Skin epidermis (tissue), 12 donors: ENCODE measurements around the gene CARS1.

Experiments
- H3K27ac ChIP-seq, 21 experiments: fragments of 200-600 bp; sonication (generic) in 11 of 21; one replicate each; pipeline ENCODE4 v1.5.0; 2020; ENCODE audit warnings: mild to moderate bottlenecking in 3 of 21, inconsistent platforms in 2 of 21, moderate library complexity in 2 of 21
- H3K4me3 ChIP-seq, 7 experiments: fragments of 200-600 bp; sonication (generic) in 2 of 7; one replicate each; pipeline ENCODE4 v1.5.0; 2020; ENCODE audit warnings: inconsistent platforms in 2 of 7, mild to moderate bottlenecking in 2 of 7, moderate library complexity in 1 of 7

The CARS1 gene

DNA sequence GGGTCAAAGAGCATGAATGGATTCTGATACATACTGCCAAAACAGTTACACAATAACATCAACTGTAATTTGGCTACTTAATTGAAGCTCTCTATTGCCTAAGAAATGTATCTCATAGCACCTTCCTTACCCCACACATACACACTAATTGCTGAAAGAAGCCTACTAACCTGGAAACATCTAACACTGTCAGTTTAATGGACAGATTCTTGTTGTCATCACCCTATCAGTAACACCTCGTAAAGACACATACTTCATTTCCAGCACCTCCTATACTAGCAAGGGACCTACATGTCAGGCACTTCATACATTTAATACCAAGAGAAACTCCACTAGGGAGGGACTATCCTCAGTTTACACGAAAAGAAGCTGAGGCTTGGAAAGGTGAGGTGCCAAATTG is 75.0 kb downstream of the CARS1 start:
- Histone ChIP-seq H3K27ac (peak overlapping the region in 1 of 21 experiments; percentile 25), H3K4me3 (no peak overlapping the region)

DNA sequence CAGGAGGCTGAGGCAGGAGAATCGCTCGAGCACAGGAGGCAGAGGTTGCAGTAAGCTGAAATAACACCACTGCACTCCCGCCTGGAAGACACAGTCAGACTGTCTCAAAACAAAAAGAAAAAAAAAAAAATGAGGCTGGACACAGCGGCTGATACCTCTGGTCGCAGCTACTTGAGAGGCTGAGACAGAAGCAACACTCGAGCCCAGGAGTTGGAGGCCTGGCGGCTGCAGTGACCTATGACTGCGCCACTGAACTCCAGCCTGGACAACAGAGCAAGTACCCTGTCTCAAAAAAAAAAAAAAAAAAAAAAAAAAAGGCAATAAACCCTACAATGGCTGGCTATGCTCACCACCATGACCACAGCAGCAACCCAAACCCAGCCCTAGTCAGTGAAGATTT is 76.1 kb downstream of the CARS1 start:
- Histone ChIP-seq H3K4me3 (no peak overlapping the region), H3K27ac (peak overlapping the region in 1 of 21 experiments; percentile 23)

DNA sequence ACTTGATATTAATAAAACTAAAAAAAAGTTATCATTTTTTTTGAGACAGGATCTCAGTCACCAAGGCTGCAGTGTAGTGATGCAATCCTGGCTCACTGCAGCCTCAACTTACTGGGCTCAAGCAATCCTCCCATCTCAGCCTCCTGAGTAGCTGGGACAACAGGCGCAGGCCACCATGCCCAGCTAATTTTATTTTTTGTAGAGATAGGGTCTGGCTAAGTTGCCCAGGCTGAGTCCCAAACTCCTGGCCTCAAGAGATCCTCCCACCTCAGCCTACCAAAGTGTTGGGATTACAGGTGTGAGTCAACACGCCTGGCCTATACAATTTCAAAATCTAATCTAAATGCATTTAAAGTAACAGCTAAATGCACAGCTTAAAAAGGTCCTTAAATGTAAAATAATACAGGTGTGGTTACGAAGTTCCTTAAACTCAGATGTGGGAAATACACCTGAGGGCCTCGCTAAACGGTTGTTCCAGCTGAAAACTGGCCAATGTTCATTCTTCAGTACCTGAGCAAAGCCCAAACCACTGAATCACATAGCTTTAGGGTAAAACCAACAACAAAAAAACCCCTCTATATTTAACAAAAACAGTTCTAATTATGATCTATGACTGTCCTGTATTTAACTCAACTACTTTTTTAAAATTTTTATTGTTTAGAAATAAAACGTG is 76.9 kb downstream of the CARS1 start:
- Histone ChIP-seq H3K27ac (no peak overlapping the region), H3K4me3 (no peak overlapping the region)

DNA sequence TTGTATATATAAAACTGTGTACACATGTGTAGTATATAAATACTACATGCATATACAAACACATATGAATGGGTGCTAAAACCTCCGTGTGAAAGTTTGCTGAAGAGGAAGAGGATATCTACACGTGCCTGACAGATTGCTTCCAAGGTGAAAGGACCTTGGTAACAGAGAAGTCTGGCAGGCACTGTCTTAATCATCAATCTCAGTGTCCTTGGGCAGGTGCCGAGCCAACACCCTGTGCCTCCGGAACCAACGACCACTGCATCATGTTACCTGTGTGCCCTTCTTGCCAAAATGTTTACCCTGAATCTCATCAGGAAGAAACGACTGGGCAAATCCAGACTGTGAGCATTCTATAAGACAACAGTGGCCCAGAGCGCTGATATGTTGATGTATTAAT is 80.1 kb downstream of the CARS1 start:
- Histone ChIP-seq H3K27ac (no peak overlapping the region), H3K4me3 (no peak overlapping the region)

DNA sequence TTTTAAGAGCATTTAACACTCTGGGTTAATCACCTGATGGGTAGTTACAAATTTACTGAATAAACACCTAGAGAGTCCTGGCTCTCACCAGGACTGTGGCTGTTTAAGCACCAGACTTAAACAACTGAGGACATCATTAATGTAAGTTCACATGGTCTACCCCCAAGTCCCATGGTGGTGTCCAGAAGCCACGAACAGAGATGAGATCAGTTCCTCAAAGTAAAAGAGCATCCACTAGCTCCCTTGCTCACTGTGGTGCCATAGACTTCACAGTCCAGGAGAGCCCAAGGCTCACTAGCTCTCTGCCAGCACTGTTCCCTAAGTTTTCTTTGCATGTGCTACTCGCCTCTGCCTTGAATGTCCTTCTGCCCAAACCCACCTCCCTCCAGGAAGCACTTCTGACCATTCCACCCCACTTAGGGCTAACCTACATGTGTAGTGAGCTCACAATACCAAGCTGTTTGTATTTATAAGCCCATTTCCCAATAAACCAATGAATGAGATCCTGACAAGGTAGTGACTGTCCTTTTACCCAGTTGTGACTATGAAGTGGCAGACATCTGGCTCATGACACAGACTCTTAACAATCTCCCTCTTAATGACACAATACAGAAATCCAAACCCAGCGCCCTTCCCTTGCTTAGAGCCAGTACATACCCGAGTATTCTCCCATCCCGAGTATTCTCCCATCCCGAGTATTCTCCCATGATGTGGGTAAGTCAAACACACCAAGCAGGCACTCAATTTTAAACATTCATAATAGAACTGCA is 80.7 kb downstream of the CARS1 start:
- H3K27ac ChIP-seq, result no peak overlapping the region
- no peak overlapping the region for H3K4me3 ChIP-seq

DNA sequence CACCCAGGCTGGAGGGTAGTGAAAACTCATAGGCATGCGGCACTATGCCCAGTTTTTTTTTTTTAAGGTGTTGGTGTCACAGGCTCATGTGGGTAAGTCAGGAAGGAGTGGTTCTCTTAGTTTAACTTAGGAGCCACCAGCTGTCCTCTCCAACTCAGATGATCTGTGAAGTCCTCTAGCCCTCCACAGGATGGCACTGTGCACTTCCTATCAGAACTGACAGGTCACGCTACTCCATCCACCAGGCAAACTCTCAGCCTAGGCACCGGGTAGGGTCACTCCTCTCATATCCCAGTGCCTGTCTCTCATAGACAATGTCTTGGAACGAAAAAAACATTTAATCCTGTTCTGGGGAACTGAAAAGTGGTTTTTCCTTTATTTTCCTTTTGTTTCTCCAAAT is 81.6 kb downstream of the CARS1 start:
- Histone ChIP-seq H3K27ac (no peak overlapping the region), H3K4me3 (no peak overlapping the region)

DNA sequence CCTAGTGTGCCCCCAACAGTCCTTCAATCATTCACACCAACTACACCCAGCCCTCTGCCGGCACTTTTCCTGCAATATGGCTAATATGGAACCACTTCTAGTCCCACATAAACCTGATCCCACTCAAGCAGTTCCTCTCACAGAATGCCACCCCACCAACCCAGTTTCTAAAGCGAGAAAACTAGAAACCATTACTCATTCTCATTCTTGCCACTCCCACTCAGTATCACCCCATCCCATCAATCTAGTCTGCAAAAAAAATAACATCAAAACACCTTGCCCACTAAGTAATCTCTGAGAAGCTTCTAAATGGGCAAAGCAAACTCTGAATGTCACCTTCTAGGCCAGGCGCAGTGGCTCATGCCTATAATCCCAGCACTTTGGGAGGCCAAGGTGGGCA is 83.0 kb downstream of the CARS1 start:
- Histone ChIP-seq H3K4me3 (no peak overlapping the region), H3K27ac (no peak overlapping the region)

DNA sequence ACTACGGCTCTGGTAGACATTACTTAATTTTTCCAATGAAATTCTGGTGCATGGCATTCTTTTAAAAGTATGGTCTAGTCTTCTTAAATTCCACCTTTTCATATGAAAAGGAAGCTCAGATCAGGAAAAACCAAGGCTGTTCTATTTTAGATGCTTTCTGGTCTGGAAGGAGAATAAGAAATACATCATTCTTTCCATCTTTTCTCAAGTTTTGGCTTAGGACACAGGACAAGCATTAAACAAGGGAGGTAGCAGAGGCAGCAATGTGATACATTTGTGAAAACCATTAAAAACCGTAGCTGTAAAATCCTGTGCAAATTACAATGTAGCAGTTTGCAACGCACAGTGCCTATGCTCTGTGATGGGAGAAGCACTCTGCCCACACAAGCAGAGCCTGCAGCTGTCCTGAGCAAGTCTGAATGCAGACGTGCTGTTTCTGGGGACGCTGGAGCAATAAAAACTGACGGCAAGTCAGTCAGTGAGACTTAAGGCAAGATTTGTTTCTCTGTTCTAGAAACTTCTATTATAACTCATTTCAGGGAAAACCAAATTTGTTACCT is 88.8 kb downstream of the CARS1 start:
- Histone ChIP-seq H3K4me3 (no peak overlapping the region), H3K27ac (no peak overlapping the region)

DNA sequence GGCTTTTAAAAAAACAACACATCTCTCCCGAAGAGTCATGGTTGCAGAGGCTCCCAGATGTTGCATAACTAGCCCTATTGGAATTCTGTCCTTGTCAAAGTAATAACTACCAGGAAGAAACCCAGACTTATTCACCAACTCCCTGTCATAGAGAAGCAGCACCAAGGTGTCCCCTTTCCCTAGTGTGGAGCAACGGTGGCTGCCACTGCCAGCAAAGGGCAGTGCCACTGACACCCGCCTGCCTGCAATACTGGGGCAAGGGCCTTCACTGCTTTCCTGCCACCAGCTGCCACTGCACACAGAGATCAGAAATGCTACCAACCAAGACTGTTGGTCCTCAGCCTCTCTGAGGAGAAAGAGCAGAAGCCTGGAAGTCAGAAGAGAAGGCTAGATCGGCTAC is 92.4 kb downstream of the CARS1 start:
- Histone ChIP-seq H3K4me3 (no peak overlapping the region), H3K27ac (no peak overlapping the region)

DNA sequence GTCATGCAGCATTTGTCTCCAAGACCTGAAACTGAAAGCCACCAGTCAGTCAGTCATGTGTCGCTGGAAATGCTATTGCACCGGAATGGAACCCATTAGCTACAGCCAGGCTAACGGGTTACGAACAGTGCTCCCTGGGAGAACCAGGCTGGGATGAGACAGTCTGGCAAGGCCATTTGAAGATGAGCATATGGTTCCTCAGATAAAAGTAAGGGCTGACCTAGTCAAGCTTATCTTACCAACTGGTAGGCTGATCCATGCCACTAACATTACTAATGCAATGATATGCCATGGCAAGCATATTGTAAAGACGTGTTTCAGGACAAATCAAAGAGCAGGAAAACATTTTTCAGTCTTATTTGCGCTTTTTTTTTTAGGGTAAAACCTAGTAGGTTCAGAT is 93.5 kb downstream of the CARS1 start:
- Histone ChIP-seq H3K27ac (no peak overlapping the region), H3K4me3 (no peak overlapping the region)

DNA sequence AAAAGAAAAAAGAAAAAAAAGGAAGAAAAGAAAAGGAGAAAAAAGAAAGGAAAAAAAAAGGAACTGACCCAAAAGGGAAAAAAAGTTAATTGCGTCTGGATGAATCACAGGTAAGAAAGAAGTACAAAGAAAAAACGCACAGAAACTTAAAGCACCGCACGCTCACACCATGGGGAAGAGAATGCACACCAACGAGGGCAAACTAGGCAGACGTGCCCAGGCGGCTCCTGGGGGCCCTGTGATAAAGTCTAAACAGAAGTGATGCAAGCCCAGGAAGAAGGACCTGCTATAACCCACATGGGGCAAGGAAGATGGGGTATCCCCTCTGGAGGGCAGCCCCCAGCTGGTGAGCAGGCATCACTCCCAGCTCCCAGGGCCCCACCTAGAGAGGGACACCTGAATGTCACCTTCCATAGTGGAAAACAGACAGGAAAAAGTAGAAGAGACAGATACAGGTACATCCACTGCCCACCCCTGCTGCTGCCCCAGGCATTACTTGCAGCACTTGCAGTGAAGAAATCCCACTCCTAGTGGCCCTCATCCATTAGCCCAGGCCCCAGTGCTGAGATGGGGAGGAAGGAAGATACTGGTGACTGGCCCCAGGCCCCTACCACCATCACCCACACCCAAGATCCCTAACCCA is 94.0 kb downstream of the CARS1 start:
- Histone ChIP-seq H3K27ac (peak overlapping the region in 1 of 21 experiments; percentile 37), H3K4me3 (no peak overlapping the region)

DNA sequence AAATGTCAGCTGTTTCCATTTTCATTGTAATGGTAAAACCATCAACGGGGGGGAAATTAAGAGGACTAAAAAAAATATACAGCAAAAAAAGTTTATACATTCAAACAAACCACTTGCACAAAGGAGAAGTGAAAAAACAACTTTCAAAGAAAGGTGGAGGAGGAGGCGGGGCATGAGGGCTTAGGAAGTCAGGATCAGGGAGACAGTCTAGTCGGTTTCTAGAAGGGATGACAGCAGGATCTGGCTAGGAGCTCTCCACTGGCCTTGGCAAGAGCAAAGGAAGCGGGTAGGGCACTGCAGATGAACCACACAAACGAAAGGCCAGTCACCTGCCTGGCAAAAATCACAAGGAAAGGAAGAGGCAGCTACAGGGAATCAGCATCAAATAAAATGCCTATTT is 96.1 kb downstream of the CARS1 start:
- H3K27ac ChIP-seq, result no peak overlapping the region

DNA sequence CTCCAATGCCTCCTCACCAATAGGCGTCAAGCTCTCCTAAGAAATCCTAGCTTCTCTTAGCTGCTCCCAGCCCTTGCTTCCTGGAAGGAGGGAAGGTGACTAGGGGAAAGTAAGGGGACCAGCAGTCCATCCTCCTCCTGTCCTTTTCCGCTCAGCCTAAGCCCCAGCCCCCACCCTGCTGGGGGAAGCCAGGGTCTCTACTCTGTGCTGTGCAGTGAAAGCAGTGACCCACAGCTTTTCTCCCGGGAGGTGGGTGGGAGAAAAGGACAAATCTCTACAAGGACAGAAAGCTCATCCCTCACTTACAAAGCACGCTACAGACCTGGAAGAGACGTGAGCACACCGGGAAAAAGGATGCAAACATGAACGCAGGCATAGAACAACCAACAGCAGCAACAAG is 97.1 kb downstream of the CARS1 start:
- Histone ChIP-seq H3K4me3 (no peak overlapping the region), H3K27ac (no peak overlapping the region)

More for the DNA sequence above, 96.1 kb downstream of the CARS1 start:
- H3K4me3 ChIP-seq, result no peak overlapping the region

DNA sequence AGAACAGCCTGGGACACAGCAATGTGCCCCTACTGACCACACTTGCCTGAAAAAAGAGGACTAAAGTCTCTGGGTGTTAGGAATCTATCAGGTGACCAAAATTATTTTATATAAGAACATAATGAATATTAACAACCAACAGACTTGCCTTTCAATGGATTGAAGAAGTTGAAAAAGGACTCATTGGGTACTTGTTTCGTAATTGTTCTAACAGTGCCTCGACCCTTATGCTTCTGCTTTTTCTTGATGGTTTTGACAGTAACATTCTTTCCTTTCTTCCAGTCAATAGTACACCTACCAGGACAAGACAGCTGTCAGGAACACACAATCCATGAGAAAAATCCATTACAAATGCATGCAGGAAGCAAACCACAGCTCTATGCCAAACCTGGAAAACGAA is 99.0 kb downstream of the CARS1 start:
- no peak overlapping the region for H3K27ac ChIP-seq

DNA sequence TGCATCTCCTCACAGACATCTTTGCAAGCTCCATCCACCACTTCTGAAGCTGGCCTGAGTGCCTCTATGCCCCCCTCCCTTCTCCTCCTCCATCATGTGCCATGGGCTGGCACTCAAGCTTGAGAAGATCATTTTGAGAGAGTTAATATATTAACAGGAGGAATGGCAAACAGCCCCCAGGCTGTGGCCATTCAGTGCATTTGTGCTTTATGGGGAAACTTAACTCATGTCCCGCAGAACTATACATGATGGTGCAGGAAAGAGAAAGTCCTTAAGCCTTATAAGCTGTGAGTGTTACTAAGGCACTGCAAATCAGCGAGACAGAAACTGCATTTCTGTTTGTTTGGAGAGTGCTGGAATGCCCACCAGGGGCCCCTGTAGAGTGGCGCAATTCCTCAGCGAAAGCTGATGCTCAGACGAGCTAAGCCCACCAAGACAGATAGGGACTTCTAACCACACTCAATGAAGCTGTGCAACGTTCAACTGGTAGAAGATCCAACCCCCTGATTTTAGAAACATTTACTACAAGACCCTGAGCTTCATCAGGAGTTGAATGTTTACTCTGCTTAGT is 101.2 kb downstream of the CARS1 start:
- Histone ChIP-seq H3K27ac (no peak overlapping the region), H3K4me3 (no peak overlapping the region)

More for the DNA sequence above, 99.0 kb downstream of the CARS1 start:
- H3K4me3 ChIP-seq, result no peak overlapping the region

DNA sequence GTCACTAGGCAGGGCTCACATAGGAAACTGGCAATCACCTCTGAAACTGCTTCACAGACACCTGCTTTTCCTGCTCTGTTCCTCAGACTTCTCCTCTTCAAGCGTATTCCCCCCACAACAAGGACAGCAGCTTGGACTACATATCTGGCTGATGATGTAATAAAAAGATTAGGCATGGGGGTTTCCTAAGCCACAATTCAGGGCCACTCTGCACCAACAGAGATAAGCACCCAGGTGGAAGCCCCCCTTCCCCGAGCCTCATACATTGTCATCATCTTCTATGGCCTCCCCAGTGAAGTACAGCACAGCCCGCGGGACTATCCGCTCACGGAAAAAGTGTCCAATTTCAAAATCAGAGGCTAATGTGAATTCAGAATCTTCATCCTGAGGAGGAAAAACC is 103.0 kb downstream of the CARS1 start:
- Histone ChIP-seq H3K4me3 (no peak overlapping the region), H3K27ac (no peak overlapping the region)

DNA sequence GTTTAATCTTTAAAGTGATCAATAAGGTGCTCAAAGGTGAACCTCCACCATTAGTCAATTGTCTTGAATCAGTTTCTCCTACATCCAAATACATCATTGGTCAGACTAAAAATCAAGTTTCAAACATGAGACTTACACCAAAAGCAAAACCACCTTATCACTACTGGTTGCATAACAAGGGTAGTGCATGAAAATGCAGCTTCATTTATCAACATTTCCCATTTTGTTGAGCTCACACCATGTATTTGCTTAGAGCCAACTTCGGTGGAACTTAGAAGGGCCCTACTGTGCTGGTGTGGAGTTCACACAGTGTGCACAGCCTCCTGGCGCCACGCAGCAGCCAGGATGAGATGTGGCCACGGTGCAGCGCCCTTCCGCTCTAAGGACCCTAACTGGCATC is 104.9 kb downstream of the CARS1 start:
- Histone ChIP-seq H3K27ac (peak overlapping the region in 6 of 21 experiments; percentile 0 to 72 (median 51)), H3K4me3 (no peak overlapping the region)

DNA sequence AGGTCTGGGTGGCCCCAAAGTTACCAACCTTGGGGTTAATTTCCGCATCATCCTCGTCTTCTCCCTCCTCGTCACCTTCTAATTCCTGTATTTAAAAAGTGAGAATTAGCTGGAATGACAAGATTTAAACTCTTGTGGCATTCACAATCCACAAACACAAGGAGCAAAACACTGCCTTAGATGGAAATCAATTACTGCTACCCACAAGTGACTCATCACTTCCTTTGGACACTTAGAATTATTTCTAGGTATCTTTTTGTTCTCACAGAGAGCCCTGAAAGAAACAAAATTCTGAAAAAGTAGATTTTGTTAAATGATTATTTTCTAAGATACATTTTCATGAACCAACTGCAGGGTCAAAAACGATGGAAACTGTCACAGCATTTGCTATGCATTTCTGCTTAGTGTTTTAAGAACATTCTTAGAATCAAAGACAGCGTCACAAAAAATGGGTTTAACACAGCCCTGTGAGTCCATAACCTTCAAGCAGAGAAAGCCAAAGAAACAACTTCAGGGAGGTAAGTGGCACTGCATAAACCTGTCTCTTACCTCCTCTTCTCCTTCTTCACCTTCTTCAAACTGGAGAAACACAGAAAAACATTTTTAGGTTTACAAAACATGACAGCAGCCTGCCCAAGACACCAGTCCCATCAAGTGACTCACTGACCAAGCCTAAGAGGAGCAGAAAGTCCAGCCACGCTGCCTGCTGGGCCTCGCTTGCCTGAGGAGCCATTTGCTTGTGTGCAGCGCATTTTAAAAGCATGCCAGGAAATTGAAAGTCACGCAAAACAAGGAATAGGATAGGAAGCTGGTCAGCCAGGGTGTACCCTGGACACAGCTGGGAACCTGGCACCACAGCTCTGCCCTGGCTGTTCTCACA is 105.8 kb downstream of the CARS1 start:
- no peak overlapping the region for H3K4me3 ChIP-seq
- peak overlapping the region in 6 of 21 experiments; percentile 0 to 72 (median 51) for H3K27ac ChIP-seq
